Measurements from ENCODE around the gene ZNF778.
"Not testable (repeated sequence)": the region's sequence is repeated elsewhere in the genome, so short reads cannot be mapped to it uniquely, and the experiment has no call there.

DNA sequence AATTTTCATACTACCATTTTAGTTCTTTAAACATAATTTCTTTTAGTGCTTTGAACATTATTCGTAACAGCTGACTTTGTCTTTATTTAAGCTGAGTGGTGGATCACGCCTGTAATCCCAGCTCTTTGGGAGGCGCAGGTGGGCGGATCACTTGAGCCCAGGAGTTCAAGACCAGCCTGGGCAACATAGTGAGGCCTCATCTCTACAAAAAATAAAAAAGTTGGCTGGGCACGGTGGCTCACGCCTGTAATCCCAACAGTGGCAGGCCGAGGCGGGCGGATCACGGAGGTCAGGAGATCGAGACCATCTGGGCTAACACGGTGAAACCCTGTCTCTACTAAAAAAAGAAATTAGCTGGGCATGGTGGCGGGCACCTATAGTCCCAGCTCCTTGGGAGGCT lies 42.4 kb downstream of the ZNF778 start:
- TF ChIP-seq SPI1 (IDR thresholded peaks at IDR 0.05; ENCODE audit: low read depth, low read length); POLR2A (IDR thresholded peaks at IDR 0.05; ENCODE audit: low read depth, low read length); POU2F2 (IDR thresholded peaks at IDR 0.05; ENCODE audit: low read depth, low read length); POLR2AphosphoS5 (IDR thresholded peaks at IDR 0.05; ENCODE audit: low read depth, low read length); TAF1 (IDR thresholded peaks at IDR 0.05; ENCODE audit: low read depth, low read length); PAX5 (IDR thresholded peaks at IDR 0.05; ENCODE audit: insufficient read depth, low read length, severe bottlenecking): not testable (repeated sequence)
